Measurements from ENCODE around the gene RASL11A. TPM values are rescaled to one million over a fixed set of nuclear protein-coding genes. Genes with fewer than 3 reads are reported as not detected.

The RASL11A gene
- total and polyA plus RNA-seq, 2 of the 8 experiments (the other 6 are each of a cell fraction or from before 2014, with no cell fraction given), result 2.9 to 6.8 TPM

DNA sequence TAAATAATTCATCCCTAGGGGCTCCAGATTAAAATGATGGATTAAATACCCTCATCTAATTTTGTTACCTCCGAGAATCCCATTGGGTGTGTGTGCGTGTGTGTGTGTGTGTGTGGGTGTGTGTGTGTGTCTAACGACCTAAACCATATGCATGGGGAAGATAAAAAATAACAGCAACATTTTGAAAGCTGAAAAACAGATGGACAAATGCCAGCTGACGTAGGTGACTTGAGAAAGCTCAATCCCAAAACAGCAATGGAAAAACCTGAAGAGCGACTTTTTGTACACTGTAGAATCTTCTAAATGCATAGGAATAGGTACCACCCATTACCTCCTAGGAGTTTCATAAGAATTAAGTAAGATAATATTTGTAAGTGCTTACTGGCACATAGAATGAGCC, 27.9 kb upstream of the RASL11A start:
- no peak overlapping the region for H3K18ac ChIP-seq (ENCODE audit: extremely low read depth, low read length)
- no peak overlapping the region for H2BK15ac ChIP-seq (ENCODE audit: low read length)
- FAIRE-seq, result no peak
- TF ChIP-seq TEAD4 (IDR thresholded peaks at IDR 0.05; ENCODE audit: low read depth, low read length), result no peak
- no peak for TF ChIP-seq BCL11A (IDR thresholded peaks at IDR 0.05; ENCODE audit: low read depth in 2 of 2, low read length in 2 of 2)
- TF ChIP-seq CEBPB (IDR thresholded peaks at IDR 0.05; ENCODE audit: low read depth, low read length), result no peak
- TF ChIP-seq, protein P1, sequence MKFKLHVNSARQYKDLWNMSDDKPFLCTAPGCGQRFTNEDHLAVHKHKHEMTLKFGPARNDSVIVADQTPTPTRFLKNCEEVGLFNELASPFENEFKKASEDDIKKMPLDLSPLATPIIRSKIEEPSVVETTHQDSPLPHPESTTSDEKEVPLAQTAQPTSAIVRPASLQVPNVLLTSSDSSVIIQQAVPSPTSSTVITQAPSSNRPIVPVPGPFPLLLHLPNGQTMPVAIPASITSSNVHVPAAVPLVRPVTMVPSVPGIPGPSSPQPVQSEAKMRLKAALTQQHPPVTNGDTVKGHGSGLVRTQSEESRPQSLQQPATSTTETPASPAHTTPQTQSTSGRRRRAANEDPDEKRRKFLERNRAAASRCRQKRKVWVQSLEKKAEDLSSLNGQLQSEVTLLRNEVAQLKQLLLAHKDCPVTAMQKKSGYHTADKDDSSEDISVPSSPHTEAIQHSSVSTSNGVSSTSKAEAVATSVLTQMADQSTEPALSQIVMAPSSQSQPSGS (IDR thresholded peaks at IDR 0.05; ENCODE audit: low read length), result no peak
- no peak for TF ChIP-seq KDM5A (IDR thresholded peaks at IDR 0.05; ENCODE audit: low read length)
- no peak for TF ChIP-seq GTF2F1 (IDR thresholded peaks at IDR 0.05; ENCODE audit: borderline replicate concordance, low read depth, low read length)
- TF ChIP-seq NRF1 (IDR thresholded peaks at IDR 0.05; ENCODE audit: low read depth, low read length), result no peak

More for the DNA sequence above, 27.9 kb upstream of the RASL11A start:
- DNase-seq (ENCODE audit: low read depth in 1 of 2, low spot score in 2 of 2), result no peak
- Histone ChIP-seq H3K9ac (replicated peaks in 1 of 4; ENCODE audit: extremely low read depth in 1 of 4, low read depth in 3 of 4, low read length in 3 of 4) (no peak overlapping the region), H3K4me2 (ENCODE audit: insufficient read depth in 1 of 2, low read depth in 2 of 2, low read length in 2 of 2) (no peak overlapping the region), H2AK5ac (ENCODE audit: low read depth, low read length) (no peak overlapping the region), H3K14ac (ENCODE audit: insufficient read length) (no peak overlapping the region), H3K27me3 (replicated peaks in 1 of 4; ENCODE audit: control insufficient read depth in 3 of 4, extremely low read depth in 1 of 4, insufficient read depth in 3 of 4, low read length in 3 of 4) (no peaks in the 10 kb centered on the region), H3K9me3 (ENCODE audit: insufficient read depth in 2 of 2, low read depth in 1 of 2, low read length in 1 of 2) (no peaks in the 10 kb centered on the region), H4K20me1 (replicated peaks in 1 of 2; ENCODE audit: control insufficient read depth in 1 of 2, insufficient read depth in 2 of 2, low read length in 2 of 2) (no peaks in the 10 kb centered on the region), H3K23ac (ENCODE audit: insufficient read length) (no peak overlapping the region), H2BK12ac (ENCODE audit: low read depth, low read length) (no peak overlapping the region), H2BK120ac (replicated peaks; ENCODE audit: low read depth, low read length) (no peak overlapping the region), H2BK5ac (ENCODE audit: low read depth, low read length) (no peak overlapping the region), H3K56ac (replicated peaks; ENCODE audit: insufficient read length, low read depth, low read length) (peak overlapping the region; percentile 33), H3K4me3 (ENCODE audit: extremely low read depth in 1 of 4, insufficient read depth in 2 of 4, low read depth in 3 of 4, low read length in 4 of 4) (no peak overlapping the region), H3K4me1 (replicated peaks in 1 of 4; ENCODE audit: control insufficient read depth in 3 of 4, insufficient read depth in 4 of 4, low read length in 3 of 4) (peaks cover 0 to 10% (median 4%) of the 10 kb centered on the region in 4 experiments; a peak in 5 of 7 replicates), H2AFZ (ENCODE audit: low read length) (no peak overlapping the region), H3K36me3 (ENCODE audit: control insufficient read depth in 2 of 4, insufficient read depth in 4 of 4, low read length in 3 of 4) (no peaks in the 10 kb centered on the region), H4K8ac (ENCODE audit: extremely low read depth, insufficient read depth, low read length) (no peak overlapping the region), H3K27ac (ENCODE audit: low read depth, low read length) (no peak overlapping the region), H4K5ac (ENCODE audit: insufficient read length, low read depth, low read length) (no peak overlapping the region), H2BK20ac (ENCODE audit: low read length) (no peak overlapping the region), H3K79me2 (ENCODE audit: control insufficient read depth in 1 of 2, insufficient read depth in 2 of 2, low read length in 2 of 2) (no peaks in the 10 kb centered on the region), H4K91ac (replicated peaks; ENCODE audit: insufficient read length, low read length) (no peak overlapping the region), H3K4ac (replicated peaks; ENCODE audit: insufficient read length, low read depth, low read length) (no peak overlapping the region), H3K23me2 (ENCODE audit: low read depth, low read length) (no peaks in the 10 kb centered on the region), H3K79me1 (ENCODE audit: low read depth, low read length) (no peaks in the 10 kb centered on the region; the same call in 1 of the 2 replicates)
- CTCF ChIA-PET (ENCODE audit: partially characterized antibody), result interaction anchor here (0.5 to 1.0 kb wide), 3 partner anchors 120 to 257 kb away, joined by 3 read pairs; no protein-coding TSS in a partner anchor
- 89% methylated on average over 5 of the region's 5 CpGs; no CpG with 5 or more reads in 1 of the 2 experiments for WGBS, 2 experiments (ENCODE audit: extremely low coverage in 1 of 2, insufficient coverage in 1 of 2, insufficient read length in 1 of 2, insufficient replicate concordance in 2 of 2, low coverage in 1 of 2, low lambda C conversion rate in 2 of 2, missing lambda C conversion rate in 1 of 2)
- POLR2A ChIA-PET (ENCODE audit: partially characterized antibody), result interaction anchor here (1.3 to 7.0 kb wide), 5 partner anchors 8 to 47 kb away, joined by 3 to 76 read pairs (median 4); partner anchors contain the start of gene RPL21

Data from H1 (cell line).